ENCODE results near the gene NCK2. TPM values are rescaled to one million over a fixed set of nuclear protein-coding genes. Genes with fewer than 3 reads are reported as not detected.

Gene NCK2
- total RNA-seq, 1 experiment from 2014 or later: 26.7 TPM

- H2AFZ ChIP-seq (ENCODE audit: low read depth, low read length, poor library complexity, severe bottlenecking): no peak overlapping the region
Observed at GRCh38 chr2:105859694-105859951, 114.9 kb downstream of the NCK2 start.

More at GRCh38 chr2:105859694-105859951, 114.9 kb downstream of the NCK2 start:
- no peaks in the 10 kb centered on the region; the same call in 1 of the 2 replicates for H3K79me2 ChIP-seq (ENCODE audit: insufficient read depth, low read length)
- no peaks in the 10 kb centered on the region for H3K27me3 ChIP-seq (ENCODE audit: insufficient read depth, low read length)
- peaks cover 27 to 31% of the 10 kb centered on the region in 2 experiments for H3K4me1 ChIP-seq (ENCODE audit: control insufficient read depth in 1 of 2, insufficient read depth in 2 of 2, low read length in 2 of 2)
- H3K4me2 ChIP-seq (ENCODE audit: low read length): no peak overlapping the region
- H3K4me3 ChIP-seq (replicated peaks in 1 of 2; ENCODE audit: low read depth in 1 of 2, low read length in 2 of 2): no peak overlapping the region
- ChIA-PET RAD21 (ENCODE audit: low non-redundant PET in 1 of 2, low total read pairs in 2 of 2, uncharacterized antibody in 2 of 2, unreplicated experiment in 2 of 2) (no interaction called here), POLR2A (no interaction called here), CTCF (no interaction called here)
- 0 out of 2 replicates have a peak, but pooled peaks cover 4% of the 10 kb centered on the region for H4K20me1 ChIP-seq (ENCODE audit: insufficient read depth)
- ATAC-seq: no peak
- no peaks in the 10 kb centered on the region for H3K9me3 ChIP-seq (ENCODE audit: control insufficient read depth in 1 of 2, insufficient read depth in 1 of 2, low read depth in 1 of 2, low read length in 2 of 2)
- H3K9me2 ChIP-seq (ENCODE audit: insufficient read depth): no peaks in the 10 kb centered on the region
- no peak for DNase-seq (ENCODE audit: low read depth, low spot score)
- TF ChIP-seq YY1 (IDR thresholded peaks at IDR 0.05; ENCODE audit: extremely low read depth, insufficient replicate concordance, low read depth, low read length) (no peak), TCF7L2 (IDR thresholded peaks at IDR 0.05; ENCODE audit: borderline replicate concordance, extremely low read depth, insufficient read depth, insufficient read length) (no peak), ZFX (IDR thresholded peaks at IDR 0.05) (no peak), ZBTB33 (IDR thresholded peaks at IDR 0.05; ENCODE audit: extremely low read depth, insufficient replicate concordance, low read length) (no peak), EGR1 (IDR thresholded peaks at IDR 0.05; ENCODE audit: low read depth) (no peak), CEBPB (IDR thresholded peaks at IDR 0.05; ENCODE audit: low read depth) (no peak), RAD21 (IDR thresholded peaks at IDR 0.05; ENCODE audit: low read depth) (no peak), ZNF274 (IDR thresholded peaks at IDR 0.05; ENCODE audit: low read depth, low read length) (no peak), SRF (IDR thresholded peaks at IDR 0.05; ENCODE audit: low read depth) (no peak), CTCF (IDR thresholded peaks at IDR 0.05 in 2 of 3, conservative IDR thresholded peaks at IDR 0.05 in 1 of 3; ENCODE audit: borderline replicate concordance in 1 of 3, insufficient read depth in 1 of 3, low read depth in 2 of 3, low read length in 2 of 3) (no peak), CBX3 (IDR thresholded peaks at IDR 0.05; ENCODE audit: low read depth) (no peak), MAX (IDR thresholded peaks at IDR 0.05) (no peak), SP1 (IDR thresholded peaks at IDR 0.05; ENCODE audit: low read depth) (no peak), ELF1 (IDR thresholded peaks at IDR 0.05; ENCODE audit: borderline replicate concordance, low read depth) (no peak), FOSL1 (IDR thresholded peaks at IDR 0.05; ENCODE audit: low read depth) (no peak), EZH2 (IDR thresholded peaks at IDR 0.05) (no peak), REST (IDR thresholded peaks at IDR 0.05; ENCODE audit: low read depth) (no peak), JUND (IDR thresholded peaks at IDR 0.05) (no peak), SIN3A (IDR thresholded peaks at IDR 0.05; ENCODE audit: low read depth) (no peak), POLR2AphosphoS5 (IDR thresholded peaks at IDR 0.05; ENCODE audit: low read depth, low read length) (no peak)
- H3K27ac ChIP-seq (ENCODE audit: low read depth, low read length): no peak overlapping the region
- intact Hi-C loops (cut with micrococcal nuclease): no loop called here
- H3K9ac ChIP-seq (ENCODE audit: low read length): no peak overlapping the region
- BruUV-seq (replicated peaks): no TSS peak
- no peaks in the 10 kb centered on the region for H3K36me3 ChIP-seq (ENCODE audit: control insufficient read depth in 1 of 2, insufficient read depth in 2 of 2, low read length in 2 of 2)
